Karpas-422 (cell line): ENCODE measurements around the gene C2CD4C. TPM values are rescaled to one million over a fixed set of nuclear protein-coding genes. Genes with fewer than 3 reads are reported as not detected.
"Not testable (repeated sequence)": the region's sequence is repeated elsewhere in the genome, so short reads cannot be mapped to it uniquely, and the experiment has no call there.

Experiments used
- DNase-seq: peaks from one replicate; pipeline ENCODE4 v3.0.0-alpha.2; 2015
- H2AFZ ChIP-seq: fragments of 200-600 bp; sonication (generic); 2 replicates; pipeline ENCODE4 v1.6.1; 2014; ENCODE audit warnings: antibody characterized with exemption, low read length, mixed read lengths
- H3K27ac ChIP-seq: fragments of 200-600 bp; sonication (generic); 2 replicates; pipeline ENCODE4 v1.5.1; 2014; ENCODE audit warnings: mild to moderate bottlenecking, low read length, moderate library complexity
- H3K27me3 ChIP-seq: fragments of 200-600 bp; sonication (generic); 2 replicates; pipeline ENCODE4 v1.6.1; 2014; ENCODE audit warnings: low read length, mixed read lengths
- H3K36me3 ChIP-seq: fragments of 200-600 bp; sonication (generic); 2 replicates; pipeline ENCODE4 v1.6.1; 2014; ENCODE audit warnings: low read length, mixed read lengths; ENCODE audit not compliant: insufficient read depth
- H3K4me1 ChIP-seq: fragments of 200-600 bp; sonication (generic); 2 replicates; pipeline ENCODE4 v1.6.1; 2014; ENCODE audit warnings: mild to moderate bottlenecking, low read length, mixed read lengths
- H3K4me2 ChIP-seq: fragments of 200-600 bp; sonication (generic); 2 replicates; pipeline ENCODE4 v1.6.1; 2014; ENCODE audit warnings: low read length, low read depth, mild to moderate bottlenecking; ENCODE audit not compliant: poor library complexity, severe bottlenecking
- H3K4me3 ChIP-seq: fragments of 200-600 bp; sonication (generic); 2 replicates; pipeline ENCODE4 v1.5.1; 2014; ENCODE audit warnings: mild to moderate bottlenecking, antibody characterized with exemption, low read length, mixed read lengths
- H3K79me2 ChIP-seq: fragments of 200-600 bp; sonication (generic); 2 replicates; pipeline ENCODE4 v1.6.1; 2014; ENCODE audit warnings: mild to moderate bottlenecking, low read length, mixed read lengths
- H3K9ac ChIP-seq: fragments of 200-600 bp; sonication (generic); 2 replicates; pipeline ENCODE4 v1.6.0; 2014; ENCODE audit warnings: low read length
- H3K9me2 ChIP-seq: fragments of 200-600 bp; sonication (generic), shearing (Covaris generic); replicated peaks from 2 replicates; pipeline ENCODE4 v1.6.0; 2014; ENCODE audit warnings: mild to moderate bottlenecking, low read length, moderate library complexity; ENCODE audit not compliant: insufficient read depth
- H3K9me3 ChIP-seq: fragments of 300-700, 200-600 bp; sonication (generic); 2 replicates; pipeline ENCODE4 v1.6.1; 2014; ENCODE audit warnings: low read length, mixed read lengths
- H4K20me1 ChIP-seq: fragments of 200-600 bp; sonication (generic); 2 replicates; pipeline ENCODE4 v1.6.1; 2014; ENCODE audit warnings: mild to moderate bottlenecking, antibody characterized with exemption, low read length, low read depth; ENCODE audit not compliant: insufficient read depth
- total RNA-seq: library from RNA; depleted of rRNA; stranded (reverse); fragments of >200 nt; shearing (Covaris generic); gene quantifications from 2 replicates; pipeline ENCODE4 v1.2.3, GENCODE V29; 2014; ENCODE audit warnings: low replicate concordance

The C2CD4C gene
- total RNA-seq, 1 experiment from 2014 or later = not detected

GRCh38 chr19:435056-435706 lies 26.2 kb upstream of the C2CD4C start:
- no peak for DNase-seq
- H3K9ac ChIP-seq = no peak overlapping the region
- H3K27me3 ChIP-seq = no peaks in the 10 kb centered on the region

GRCh38 chr19:434152-434960 lies 25.4 kb upstream of the C2CD4C start:
- no peaks in the 10 kb centered on the region for H3K36me3 ChIP-seq
- H3K27me3 ChIP-seq = no peaks in the 10 kb centered on the region
- H3K79me2 ChIP-seq = no peaks in the 10 kb centered on the region
- H3K4me2 ChIP-seq = no peak overlapping the region
- no peaks in the 10 kb centered on the region for H3K9me2 ChIP-seq
- no peak for DNase-seq
- no peaks in the 10 kb centered on the region for H3K4me1 ChIP-seq
- H3K27ac ChIP-seq = no peak overlapping the region
- no peaks in the 10 kb centered on the region for H4K20me1 ChIP-seq
- no peak overlapping the region for H2AFZ ChIP-seq
- H3K9ac ChIP-seq = no peak overlapping the region
- no peaks in the 10 kb centered on the region; the same call in 1 of the 2 replicates for H3K9me3 ChIP-seq
- H3K4me3 ChIP-seq = no peak overlapping the region

More at GRCh38 chr19:435056-435706, 26.2 kb upstream of the C2CD4C start:
- no peaks in the 10 kb centered on the region for H3K9me2 ChIP-seq
- H3K36me3 ChIP-seq = no peaks in the 10 kb centered on the region
- no peak overlapping the region for H3K4me3 ChIP-seq
- no peaks in the 10 kb centered on the region for H3K79me2 ChIP-seq
- H3K27ac ChIP-seq = no peak overlapping the region
- H2AFZ ChIP-seq = no peak overlapping the region
- H4K20me1 ChIP-seq = no peaks in the 10 kb centered on the region
- H3K9me3 ChIP-seq = no peaks in the 10 kb centered on the region; the same call in 1 of the 2 replicates
- no peaks in the 10 kb centered on the region for H3K4me1 ChIP-seq
- no peak overlapping the region for H3K4me2 ChIP-seq

- Histone ChIP-seq H3K9me2 (no peaks in the 10 kb centered on the region), H3K4me3 (no peak overlapping the region), H3K4me2 (no peak overlapping the region), H4K20me1 (no peaks in the 10 kb centered on the region), H3K36me3 (no peaks in the 10 kb centered on the region), H2AFZ (no peak overlapping the region), H3K27me3 (no peaks in the 10 kb centered on the region), H3K9me3 (no peaks in the 10 kb centered on the region; the same call in 1 of the 2 replicates), H3K27ac (no peak overlapping the region), H3K9ac (no peak overlapping the region), H3K4me1 (no peaks in the 10 kb centered on the region), H3K79me2 (no peaks in the 10 kb centered on the region)
- no peak for DNase-seq
Observed at GRCh38 chr19:430701-431100, 21.8 kb upstream of the C2CD4C start.

- Histone ChIP-seq H3K9me3 (no peaks in the 10 kb centered on the region; the same call in 1 of the 2 replicates), H3K79me2 (no peaks in the 10 kb centered on the region), H3K4me3 (no peak overlapping the region), H2AFZ (no peak overlapping the region), H3K4me1 (no peaks in the 10 kb centered on the region), H3K36me3 (no peaks in the 10 kb centered on the region), H3K27ac (no peak overlapping the region), H3K27me3 (no peaks in the 10 kb centered on the region), H3K4me2 (no peak overlapping the region), H3K9me2 (no peaks in the 10 kb centered on the region), H4K20me1 (no peaks in the 10 kb centered on the region), H3K9ac (no peak overlapping the region)
- DNase-seq = no peak
Observed at GRCh38 chr19:428149-428548, 19.2 kb upstream of the C2CD4C start.

GRCh38 chr19:427675-428074 lies 18.7 kb upstream of the C2CD4C start:
- not testable (repeated sequence) for H3K9ac ChIP-seq, H3K9me2 ChIP-seq, H3K4me2 ChIP-seq, H3K4me3 ChIP-seq, H2AFZ ChIP-seq, H3K27me3 ChIP-seq, H3K36me3 ChIP-seq, H3K4me1 ChIP-seq, H4K20me1 ChIP-seq, DNase-seq, H3K27ac ChIP-seq, H3K79me2 ChIP-seq, H3K9me3 ChIP-seq

GRCh38 chr19:426725-427445 lies 17.9 kb upstream of the C2CD4C start:
- Histone ChIP-seq H3K4me3 (no peak overlapping the region), H4K20me1 (no peaks in the 10 kb centered on the region), H3K27me3 (no peaks in the 10 kb centered on the region), H3K27ac (no peak overlapping the region), H3K4me2 (no peak overlapping the region), H3K4me1 (no peaks in the 10 kb centered on the region), H3K9ac (no peak overlapping the region), H3K9me3 (no peaks in the 10 kb centered on the region; the same call in 1 of the 2 replicates), H3K36me3 (no peaks in the 10 kb centered on the region), H2AFZ (no peak overlapping the region), H3K79me2 (no peaks in the 10 kb centered on the region), H3K9me2 (no peaks in the 10 kb centered on the region)
- no peak for DNase-seq

- no peaks in the 10 kb centered on the region; the same call in 1 of the 2 replicates for H3K9me3 ChIP-seq
- no peaks in the 10 kb centered on the region for H3K4me1 ChIP-seq
- DNase-seq = no peak
- H3K27me3 ChIP-seq = no peaks in the 10 kb centered on the region
- no peak overlapping the region for H3K9ac ChIP-seq
- H3K27ac ChIP-seq = no peak overlapping the region
- H3K4me2 ChIP-seq = no peak overlapping the region
- H4K20me1 ChIP-seq = no peaks in the 10 kb centered on the region
- no peaks in the 10 kb centered on the region for H3K79me2 ChIP-seq
- no peak overlapping the region for H3K4me3 ChIP-seq
- no peak overlapping the region for H2AFZ ChIP-seq
- no peaks in the 10 kb centered on the region for H3K9me2 ChIP-seq
- no peaks in the 10 kb centered on the region for H3K36me3 ChIP-seq
Observed at GRCh38 chr19:425056-425455, 16.1 kb upstream of the C2CD4C start.

GRCh38 chr19:424546-424945 lies 15.6 kb upstream of the C2CD4C start:
- no peak for DNase-seq

More at GRCh38 chr19:424546-424945, 15.6 kb upstream of the C2CD4C start:
- Histone ChIP-seq H3K27me3 (no peaks in the 10 kb centered on the region), H3K4me2 (no peak overlapping the region), H4K20me1 (no peaks in the 10 kb centered on the region), H3K36me3 (no peaks in the 10 kb centered on the region), H3K9me2 (no peaks in the 10 kb centered on the region), H3K79me2 (no peaks in the 10 kb centered on the region), H3K4me3 (no peak overlapping the region), H3K9ac (no peak overlapping the region), H3K27ac (no peak overlapping the region), H3K4me1 (no peaks in the 10 kb centered on the region), H3K9me3 (no peaks in the 10 kb centered on the region; the same call in 1 of the 2 replicates), H2AFZ (no peak overlapping the region)
